Uterus (tissue), 2 donors: ENCODE results near the gene CCDC77.

Experiments
- CTCF ChIP-seq, 4 experiments: fragments of 200-600 bp in 2 of 4; fragments of 450-650 bp in 2 of 4; sonication (generic) in 2 of 4; IDR thresholded peaks; one replicate each; pipeline ENCODE4 v1.5.1; 2016 to 2019; ENCODE audit warnings: antibody characterized with exemption in 4 of 4, mild to moderate bottlenecking in 2 of 4, moderate library complexity in 1 of 4
- POLR2A ChIP-seq, 2 donors: fragments of 450-650 bp; IDR thresholded peaks; one replicate each; pipeline ENCODE4 v1.6.1; 2016; ENCODE audit warnings: antibody characterized with exemption in 2 of 2, mild to moderate bottlenecking in 1 of 2, moderate library complexity in 1 of 2

- no peak for TF ChIP-seq POLR2A (IDR thresholded peaks at IDR 0.05)
- no peak for TF ChIP-seq CTCF (IDR thresholded peaks at IDR 0.05)
These were observed 88.8 kb downstream of the CCDC77 start for GRCh38 chr12:490260-490659.
